Activated CD8-positive, alpha-beta T cell treated with anti-CD3 and anti-CD28 coated beads for 36 hours (primary cell): ENCODE measurements around the gene CHST5. TPM values are rescaled to one million over a fixed set of nuclear protein-coding genes. Genes with fewer than 3 reads are reported as not detected.
"Not testable (repeated sequence)": the region's sequence is repeated elsewhere in the genome, so short reads cannot be mapped to it uniquely, and the experiment has no call there.

Experiments used
- ATAC-seq: fragments of 200-7000 bp; cut with Tn5 transposase; one replicate; pipeline ENCODE4 v1.10.0; 2021; ENCODE audit warnings: mild to moderate bottlenecking, moderate library complexity
- CTCF ChIA-PET: fragments of 350-600 bp; sonication (Branson Sonifier 250); formaldehyde crosslinking; loops from one replicate; lab custom pipeline; 2021; ENCODE audit warnings: antibody characterized with exemption; lab: Charles Lee
- POLR2A ChIA-PET: fragments of 350-600 bp; sonication (Branson Sonifier 250); formaldehyde crosslinking; loops from one replicate; lab custom pipeline; 2021; ENCODE audit warnings: antibody characterized with exemption; lab: Charles Lee
- DNase-seq: peaks from one replicate; pipeline ENCODE4 v3.0.0-alpha.2; 2020
- H3K27ac Mint-ChIP-seq: one replicate; pipeline ENCODE4 v1.8.0; 2021; ENCODE audit warnings: mild to moderate bottlenecking, mixed read lengths
- H3K27me3 Mint-ChIP-seq: one replicate; pipeline ENCODE4 v1.8.0; 2021; ENCODE audit warnings: mixed read lengths
- H3K36me3 Mint-ChIP-seq: one replicate; pipeline ENCODE4 v1.8.0; 2021; ENCODE audit warnings: low read depth, mixed read lengths
- H3K4me1 Mint-ChIP-seq: one replicate; pipeline ENCODE4 v1.8.0; 2021; ENCODE audit warnings: low read depth, mixed read lengths
- H3K4me3 Mint-ChIP-seq: one replicate; pipeline ENCODE4 v1.8.0; 2021; ENCODE audit warnings: mild to moderate bottlenecking, moderate library complexity, mixed read lengths
- H3K9me3 Mint-ChIP-seq: one replicate; pipeline ENCODE4 v1.8.0; 2021; ENCODE audit warnings: mixed read lengths
- CTCF ChIP-seq: fragments of 200-600 bp; IDR thresholded peaks from one replicate; pipeline ENCODE4 v1.8.0; 2022; ENCODE audit warnings: antibody characterized with exemption, mild to moderate bottlenecking
- intact Hi-C: fragments of 100-400 bp; cut with micrococcal nuclease; formaldehyde crosslinking; loops from one replicate; pipeline ENCODE4 v1.10.0; 2022
- total RNA-seq, 2 experiments: library from RNA; stranded (reverse); gene quantifications; one replicate each; pipeline ENCODE4 v1.2.3, GENCODE V29; 2021

CHST5 gene
- total RNA-seq, 2 experiments from 2014 or later: not detected

DNA sequence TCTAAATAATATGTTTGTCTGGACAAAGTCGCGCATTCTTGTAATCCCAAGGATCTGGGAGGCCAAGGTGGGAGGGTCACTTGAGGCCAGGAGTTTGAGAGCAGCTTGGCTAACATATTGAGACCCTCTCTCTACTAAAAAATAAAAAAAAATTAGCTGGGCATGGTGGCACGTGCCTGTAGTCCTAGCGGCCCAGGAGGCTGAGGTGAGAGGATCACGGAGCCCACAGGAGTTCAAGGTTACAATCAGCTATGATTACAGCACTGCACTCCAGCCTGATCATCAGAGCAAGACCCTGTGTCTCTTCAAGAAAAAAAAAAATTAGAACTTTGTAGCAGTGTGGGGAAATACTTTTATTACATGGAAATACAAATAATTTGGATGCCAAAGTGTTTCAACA is 34.5 kb downstream of the CHST5 start:
- Mint-ChIP-seq H3K4me3 (no peak overlapping the region), H3K4me1 (peaks cover 3% of the 10 kb centered on the region), H3K27me3 (peaks cover 9% of the 10 kb centered on the region), H3K36me3 (no peaks in the 10 kb centered on the region), H3K27ac (no peak overlapping the region), H3K9me3 (no peaks in the 10 kb centered on the region)
- ATAC-seq (no peak), DNase-seq (no peak)
- CTCF ChIA-PET: no interaction called here
- POLR2A ChIA-PET: no interaction called here
- intact Hi-C loops: no loop called here
- no peak for TF ChIP-seq CTCF

- H3K4me3 Mint-ChIP-seq, intact Hi-C loops, H3K36me3 Mint-ChIP-seq, ATAC-seq, H3K9me3 Mint-ChIP-seq, H3K4me1 Mint-ChIP-seq, H3K27ac Mint-ChIP-seq, DNase-seq, CTCF ChIA-PET, POLR2A ChIA-PET: not testable (repeated sequence)
- peaks cover 18% of the 10 kb centered on the region for H3K27me3 Mint-ChIP-seq
Observed at GRCh38 chr16:75498605-75499322, 37.1 kb downstream of the CHST5 start.

- Mint-ChIP-seq H3K27me3 (peaks cover 25% of the 10 kb centered on the region), H3K4me3 (no peak overlapping the region), H3K36me3 (no peaks in the 10 kb centered on the region), H3K27ac (no peak overlapping the region), H3K9me3 (no peaks in the 10 kb centered on the region), H3K4me1 (peaks cover 6% of the 10 kb centered on the region)
- intact Hi-C loops: no loop called here
- POLR2A ChIA-PET: no interaction called here
- CTCF ChIA-PET: interaction anchor here (0.8 to 1.9 kb wide), 3 partner anchors 20 to 298 kb away, joined by 3 to 7 read pairs (median 6); no protein-coding TSS in a partner anchor
- DNase-seq (no peak), ATAC-seq (no peak)
- no peak for TF ChIP-seq CTCF
Observed at GRCh38 chr16:75497558-75497957, 38.4 kb downstream of the CHST5 start.

DNA sequence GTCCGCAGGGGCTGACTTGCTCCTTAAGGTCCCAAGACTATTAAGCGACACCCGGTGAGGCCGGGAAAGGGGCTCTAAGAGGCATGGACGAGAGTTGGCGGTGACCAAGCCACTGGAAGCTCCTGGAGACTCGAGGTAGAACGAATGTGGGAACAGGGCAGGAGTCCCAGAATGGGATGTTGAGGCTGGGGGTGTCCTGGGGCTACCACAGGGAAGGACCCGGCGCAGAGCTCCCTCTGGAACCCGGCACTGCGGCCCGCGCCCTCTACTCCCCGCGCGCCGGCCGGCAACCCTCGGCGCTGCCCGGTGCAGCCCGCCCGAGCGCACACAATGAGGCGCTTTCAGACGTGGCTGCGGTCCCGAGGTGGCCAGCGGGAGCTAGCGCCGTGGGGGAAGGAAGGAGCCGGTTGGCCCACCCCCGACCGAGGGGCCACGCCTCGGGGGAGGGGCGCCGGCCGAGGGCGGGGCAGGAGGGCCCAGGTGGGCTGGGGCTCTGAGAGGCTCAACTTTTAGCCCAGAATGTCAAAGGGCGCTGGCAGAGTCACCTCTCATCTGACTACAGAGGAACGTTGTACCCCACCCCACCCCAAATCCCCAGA is 40.7 kb downstream of the CHST5 start, which contains the start of gene CHST6:
CHST6 (minus strand) TSS at position 366 of the 599 bp plus-strand sequence. CDS start 15,613 bp downstream, outside the sequence.
- no peak within 1 kb of the TSS for H3K27ac Mint-ChIP-seq
- peaks cover 25% of the 10 kb centered on the region for H3K27me3 Mint-ChIP-seq
- intact Hi-C loops: no loop called here
- no peaks in the 10 kb centered on the region for H3K36me3 Mint-ChIP-seq
- peaks cover 6% of the 10 kb centered on the region for H3K4me1 Mint-ChIP-seq
- TF ChIP-seq CTCF: no peak
- ChIA-PET CTCF (interaction anchor here (1.2 to 1.9 kb wide), 3 partner anchors 10 to 24 kb away, joined by 3 to 7 read pairs (median 6); no protein-coding TSS in a partner anchor), POLR2A (no interaction called here)
- DNase-seq (peak; percentile 35), ATAC-seq (peak; percentile 89)
- H3K4me3 Mint-ChIP-seq: peak within 1 kb of the TSS; percentile 54
- H3K9me3 Mint-ChIP-seq: no peaks in the 10 kb centered on the region

DNA sequence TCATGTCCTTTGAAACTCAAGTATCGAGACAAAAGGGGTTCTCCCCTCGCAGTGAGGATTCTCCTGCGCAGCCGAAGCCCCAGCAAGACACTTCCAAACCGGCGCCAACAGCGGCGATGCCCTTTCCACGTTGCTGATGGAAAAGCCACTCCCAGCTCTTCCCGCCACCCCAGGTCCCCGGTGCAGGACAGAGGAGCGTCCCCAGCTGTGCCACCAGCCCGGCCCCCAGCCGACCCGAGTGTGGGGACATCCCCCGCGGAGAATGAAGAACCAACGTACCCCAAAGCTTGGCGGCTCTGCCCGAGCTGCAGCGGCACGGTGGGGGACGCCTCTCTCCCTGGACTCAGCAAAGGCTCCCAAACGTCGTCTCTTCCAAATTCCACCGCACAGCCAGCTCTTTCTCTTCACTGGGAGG is 41.2 kb downstream of the CHST5 start:
- Mint-ChIP-seq H3K27me3 (peaks cover 25% of the 10 kb centered on the region), H3K4me3 (peak overlapping the region; percentile 54), H3K4me1 (peaks cover 6% of the 10 kb centered on the region), H3K27ac (no peak overlapping the region), H3K9me3 (no peaks in the 10 kb centered on the region), H3K36me3 (no peaks in the 10 kb centered on the region)
- ChIA-PET POLR2A (no interaction called here), CTCF (interaction anchor here (1.2 to 1.9 kb wide), 3 partner anchors 9 to 24 kb away, joined by 3 to 7 read pairs (median 6); no protein-coding TSS in a partner anchor)
- ATAC-seq: no peak
- DNase-seq: no peak
- no peak for TF ChIP-seq CTCF
- intact Hi-C loops: no loop called here
